ENCODE measurements around the gene RNF225. TPM values are rescaled to one million over a fixed set of nuclear protein-coding genes. Genes with fewer than 3 reads are reported as not detected.

The RNF225 gene
- total RNA-seq, 2 donors from 2014 or later, result 0.64 TPM; not detected in 1

GRCh38 chr19:58355215-58355796 is 40.1 kb upstream of the RNF225 start:
- peak overlapping the region; percentile 28 for H3K4me3 Mint-ChIP-seq
- H3K36me3 Mint-ChIP-seq (ENCODE audit: low read depth), result no peaks in the 10 kb centered on the region
- H3K27ac Mint-ChIP-seq, result no peak overlapping the region
- no peak for ATAC-seq (replicated peaks)
- H3K4me1 Mint-ChIP-seq, result peaks cover 4% of the 10 kb centered on the region
- H3K9me3 Mint-ChIP-seq, result no peaks in the 10 kb centered on the region
- no peaks in the 10 kb centered on the region for H3K27me3 Mint-ChIP-seq

GRCh38 chr19:58355908-58356765 is 39.3 kb upstream of the RNF225 start:
- Mint-ChIP-seq H3K9me3 (no peaks in the 10 kb centered on the region), H3K4me3 (peak overlapping the region; percentile 26), H3K36me3 (ENCODE audit: low read depth) (no peaks in the 10 kb centered on the region), H3K27me3 (no peaks in the 10 kb centered on the region), H3K4me1 (peaks cover 4% of the 10 kb centered on the region), H3K27ac (no peak overlapping the region)
- ATAC-seq (replicated peaks), result peak; percentile 54

- Mint-ChIP-seq H3K27me3 (no peaks in the 10 kb centered on the region), H3K36me3 (ENCODE audit: low read depth) (no peaks in the 10 kb centered on the region), H3K9me3 (no peaks in the 10 kb centered on the region), H3K4me1 (peaks cover 4% of the 10 kb centered on the region), H3K4me3 (no peak overlapping the region), H3K27ac (no peak overlapping the region)
- ATAC-seq (replicated peaks), result no peak
Measured at GRCh38 chr19:58356766-58357480, 38.5 kb upstream of the RNF225 start.

- Mint-ChIP-seq H3K36me3 (ENCODE audit: low read depth) (no peaks in the 10 kb centered on the region), H3K9me3 (no peaks in the 10 kb centered on the region), H3K27ac (no peak overlapping the region), H3K27me3 (no peaks in the 10 kb centered on the region), H3K4me1 (no peaks in the 10 kb centered on the region), H3K4me3 (no peak overlapping the region)
- ATAC-seq (replicated peaks), result no peak
Measured at GRCh38 chr19:58357481-58358145, 37.8 kb upstream of the RNF225 start.

- H3K27ac Mint-ChIP-seq, result peak overlapping the region; percentile 93
- H3K4me3 Mint-ChIP-seq, result peak overlapping the region; percentile 95
- ATAC-seq (replicated peaks), result peak; percentile 45
- no peaks in the 10 kb centered on the region for H3K36me3 Mint-ChIP-seq (ENCODE audit: low read depth)
- H3K4me1 Mint-ChIP-seq, result no peaks in the 10 kb centered on the region
- no peaks in the 10 kb centered on the region for H3K27me3 Mint-ChIP-seq
- H3K9me3 Mint-ChIP-seq, result no peaks in the 10 kb centered on the region
Measured at GRCh38 chr19:58361900-58362271, 33.6 kb upstream of the RNF225 start.

GRCh38 chr19:58362272-58362994 is 33.0 kb upstream of the RNF225 start, which contains the start of gene ZNF497:
Gene ZNF497, minus strand, starts transcription at chr19:58362751. Its CDS starts 5,116 bp downstream, at chr19:58357635.
- H3K9me3 Mint-ChIP-seq, result no peaks in the 10 kb centered on the region
- no peaks in the 10 kb centered on the region for H3K36me3 Mint-ChIP-seq (ENCODE audit: low read depth)
- no peaks in the 10 kb centered on the region for H3K4me1 Mint-ChIP-seq
- no peaks in the 10 kb centered on the region for H3K27me3 Mint-ChIP-seq
- H3K4me3 Mint-ChIP-seq, result peak within 1 kb of the TSS; percentile 95
- H3K27ac Mint-ChIP-seq, result peak within 1 kb of the TSS; percentile 93
- ATAC-seq (replicated peaks), result peak; percentile 98

GRCh38 chr19:58364146-58364545 is 31.3 kb upstream of the RNF225 start:
- H3K4me1 Mint-ChIP-seq, result no peaks in the 10 kb centered on the region
- H3K4me3 Mint-ChIP-seq, result no peak overlapping the region
- no peak for ATAC-seq (replicated peaks)
- H3K36me3 Mint-ChIP-seq (ENCODE audit: low read depth), result no peaks in the 10 kb centered on the region
- H3K27ac Mint-ChIP-seq, result no peak overlapping the region
- H3K27me3 Mint-ChIP-seq, result no peaks in the 10 kb centered on the region
- H3K9me3 Mint-ChIP-seq, result no peaks in the 10 kb centered on the region

- Mint-ChIP-seq H3K27ac (no peak overlapping the region), H3K9me3 (no peaks in the 10 kb centered on the region), H3K36me3 (ENCODE audit: low read depth) (no peaks in the 10 kb centered on the region), H3K4me3 (no peak overlapping the region), H3K4me1 (no peaks in the 10 kb centered on the region), H3K27me3 (no peaks in the 10 kb centered on the region)
- ATAC-seq (replicated peaks), result no peak
Measured at GRCh38 chr19:58366585-58367430, 28.6 kb upstream of the RNF225 start.

- H3K27ac Mint-ChIP-seq, result no peak overlapping the region
- no peaks in the 10 kb centered on the region for H3K27me3 Mint-ChIP-seq
- H3K9me3 Mint-ChIP-seq, result no peaks in the 10 kb centered on the region
- H3K4me3 Mint-ChIP-seq, result no peak overlapping the region
- H3K4me1 Mint-ChIP-seq, result no peaks in the 10 kb centered on the region
- no peaks in the 10 kb centered on the region for H3K36me3 Mint-ChIP-seq (ENCODE audit: low read depth)
- no peak for ATAC-seq (replicated peaks)
Measured at GRCh38 chr19:58367698-58368454, 27.6 kb upstream of the RNF225 start.

- Mint-ChIP-seq H3K36me3 (ENCODE audit: low read depth) (no peaks in the 10 kb centered on the region), H3K27ac (no peak overlapping the region), H3K4me1 (no peaks in the 10 kb centered on the region), H3K27me3 (no peaks in the 10 kb centered on the region), H3K4me3 (no peak overlapping the region), H3K9me3 (no peaks in the 10 kb centered on the region)
- ATAC-seq (replicated peaks), result no peak
Measured at GRCh38 chr19:58368561-58369360, 26.7 kb upstream of the RNF225 start.

- no peaks in the 10 kb centered on the region for H3K4me1 Mint-ChIP-seq
- H3K36me3 Mint-ChIP-seq (ENCODE audit: low read depth), result no peaks in the 10 kb centered on the region
- no peaks in the 10 kb centered on the region for H3K9me3 Mint-ChIP-seq
- no peaks in the 10 kb centered on the region for H3K27me3 Mint-ChIP-seq
- no peak overlapping the region for H3K4me3 Mint-ChIP-seq
- ATAC-seq (replicated peaks), result no peak
- no peak overlapping the region for H3K27ac Mint-ChIP-seq
Measured at GRCh38 chr19:58372311-58373133, 22.9 kb upstream of the RNF225 start.

Measured in activated T-helper 17 cell treated with anti-CD3 and anti-CD28 coated beads, Interleukin-2, amount 50 U/mL, for 72 hours (primary cell).